GM18508 (cell line): ENCODE data around the gene MFSD2A.
"Not testable (repeated sequence)": the region's sequence is repeated elsewhere in the genome, so short reads cannot be mapped to it uniquely, and the experiment has no call there.

Experiments
- ATAC-seq: cut with Tn5 transposase; IDR thresholded peaks from one replicate; pipeline ENCODE4 v1.9.1; 2021; ENCODE audit warnings: moderate number of reproducible peaks; ENCODE audit not compliant: insufficient read depth, unreplicated experiment

Gene MFSD2A

GRCh38 chr1:39954870-39955546, at the start of gene MFSD2A:
Gene MFSD2A (plus strand): TSS chr1:39955145. CDS start chr1:39955293, 148 bp downstream.
- ATAC-seq: no peak

- no peak for ATAC-seq
Observed at GRCh38 chr1:39905172-39905571, 49.8 kb upstream of the MFSD2A start.

- ATAC-seq: no peak
Observed at GRCh38 chr1:39907528-39908453, 47.2 kb upstream of the MFSD2A start.

DNA sequence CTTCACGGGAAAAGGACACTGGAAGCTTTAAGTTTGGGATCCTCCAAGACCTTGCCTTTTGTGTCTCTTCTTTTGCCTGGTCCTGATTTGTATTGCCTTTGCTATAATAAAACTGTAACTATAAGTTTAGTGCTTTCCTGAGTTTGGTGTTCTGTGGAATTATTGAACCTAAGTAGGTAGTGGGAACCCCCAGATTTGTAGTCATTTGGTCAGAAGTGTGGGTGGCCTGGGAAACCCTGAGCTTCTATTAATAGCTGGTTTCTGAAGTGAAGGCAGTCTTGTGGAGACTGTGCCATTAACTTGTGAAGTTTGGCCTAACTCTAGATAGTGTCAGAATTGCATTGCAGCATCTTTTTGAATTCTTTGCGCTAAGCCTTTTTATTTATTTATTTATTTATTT, 46.4 kb upstream of the MFSD2A start:
- ATAC-seq: no peak

DNA sequence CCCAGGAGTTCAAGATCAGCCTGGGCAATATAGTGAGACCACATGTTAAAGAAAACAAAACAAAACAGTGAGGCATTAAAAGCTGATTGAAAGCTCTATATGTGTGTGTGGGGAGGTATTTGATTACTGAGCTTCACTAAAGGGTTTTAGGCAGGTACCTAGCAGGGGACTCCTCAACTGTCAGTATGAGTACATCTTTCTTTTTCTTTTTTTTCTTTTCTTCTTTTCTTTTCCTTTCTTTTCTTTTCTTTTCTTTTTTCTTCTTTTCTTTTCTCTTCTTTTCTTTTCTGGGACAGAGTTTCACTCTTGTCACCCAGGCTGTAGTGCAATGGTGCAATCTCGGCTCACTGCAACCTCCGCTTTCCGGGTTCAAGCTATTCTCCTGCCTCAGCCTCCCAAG, 44.7 kb upstream of the MFSD2A start:
- no peak for ATAC-seq

- not testable (repeated sequence) for ATAC-seq
Observed at GRCh38 chr1:39913136-39913535, 41.8 kb upstream of the MFSD2A start.

GRCh38 chr1:39915499-39916129, 39.3 kb upstream of the MFSD2A start:
- no peak for ATAC-seq

GRCh38 chr1:39917825-39918224, 37.1 kb upstream of the MFSD2A start:
- no peak for ATAC-seq

DNA sequence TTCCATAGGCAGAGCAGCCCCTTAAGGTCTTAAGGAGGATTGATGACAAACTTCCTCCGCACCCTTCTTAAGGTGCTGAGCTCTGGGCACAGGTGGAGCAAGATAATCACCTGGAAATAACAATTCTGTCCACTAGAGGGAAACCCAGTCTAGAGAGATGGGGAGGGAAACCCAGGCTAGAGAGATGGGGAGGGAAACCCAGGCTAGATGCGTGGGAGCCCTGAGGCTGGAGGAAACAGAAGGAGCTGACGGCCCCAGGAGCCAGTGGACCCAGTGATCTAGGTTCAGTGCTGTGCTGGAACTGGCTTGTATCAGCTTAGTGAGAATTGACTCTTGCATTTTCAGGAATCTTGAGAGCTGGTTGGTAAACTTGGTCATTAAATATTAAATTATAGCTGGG, 35.4 kb upstream of the MFSD2A start:
- no peak for ATAC-seq

DNA sequence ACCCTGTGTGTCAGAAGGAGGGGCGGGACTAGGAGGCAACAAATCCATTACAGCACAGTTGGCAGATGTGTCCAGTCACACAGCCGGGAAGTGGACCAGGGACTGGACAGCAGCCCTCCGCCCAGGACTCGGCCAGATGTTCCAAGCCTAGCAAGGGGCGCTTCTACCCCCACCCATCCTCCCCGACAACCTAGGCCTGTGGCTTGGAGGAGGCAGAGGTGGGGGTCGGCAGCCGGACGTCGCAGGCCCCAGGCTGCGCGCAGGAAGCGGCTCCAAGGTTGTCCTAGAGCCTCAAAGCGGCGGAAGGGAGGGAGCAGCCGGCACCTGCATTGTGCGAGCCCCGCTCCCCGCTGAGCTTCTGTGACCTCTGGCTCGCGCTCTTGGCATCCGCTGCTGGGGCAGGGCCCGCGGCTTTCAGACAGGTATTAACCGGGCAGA, 32.7 kb upstream of the MFSD2A start:
- no peak for ATAC-seq

GRCh38 chr1:39925721-39926342, 29.1 kb upstream of the MFSD2A start:
- no peak for ATAC-seq

DNA sequence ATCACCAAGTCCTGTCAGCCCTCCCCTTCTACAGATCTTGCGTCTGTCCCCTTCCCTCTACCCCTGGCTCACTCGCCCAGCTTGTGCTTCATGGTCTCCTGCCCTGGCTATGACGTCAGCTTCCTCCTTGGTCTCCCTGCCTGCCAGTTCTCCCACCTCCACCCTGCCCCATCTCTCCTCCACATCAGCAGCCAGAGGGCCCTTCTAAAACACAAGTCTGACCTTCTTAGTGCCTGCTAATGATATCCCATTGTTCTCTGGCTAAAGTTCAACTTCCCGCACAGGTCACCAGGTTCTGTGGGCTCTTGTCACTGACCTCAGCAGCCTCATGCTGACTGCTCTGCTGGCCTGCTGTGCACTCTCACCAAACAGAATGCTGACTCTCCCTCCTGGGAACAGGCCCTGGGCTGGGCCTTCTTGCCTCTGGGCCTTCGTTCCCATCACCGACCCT, 28.6 kb upstream of the MFSD2A start:
- no peak for ATAC-seq

GRCh38 chr1:39926820-39927219, 28.1 kb upstream of the MFSD2A start:
- no peak for ATAC-seq

DNA sequence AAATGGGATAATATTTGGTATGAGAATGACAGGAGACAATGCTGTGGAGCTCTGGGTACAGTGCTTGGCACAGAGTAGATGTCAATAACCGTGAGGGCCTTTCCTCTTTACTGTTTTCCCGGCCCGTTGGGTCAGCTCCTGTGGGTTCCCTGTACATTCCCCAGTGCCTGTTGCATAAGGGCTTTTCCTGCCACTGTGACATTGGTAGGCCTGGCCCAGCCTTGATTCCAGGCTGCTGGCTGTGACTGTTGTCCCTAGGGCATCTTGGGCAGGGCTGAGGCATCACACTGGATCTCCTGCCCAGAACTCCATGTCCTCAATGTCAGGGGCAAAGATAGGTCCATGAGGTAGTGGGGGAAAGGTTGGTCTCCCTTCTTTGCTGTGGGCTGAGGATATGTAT, 27.4 kb upstream of the MFSD2A start:
- ATAC-seq: no peak

GRCh38 chr1:39928809-39929587, 25.9 kb upstream of the MFSD2A start:
- ATAC-seq: no peak

DNA sequence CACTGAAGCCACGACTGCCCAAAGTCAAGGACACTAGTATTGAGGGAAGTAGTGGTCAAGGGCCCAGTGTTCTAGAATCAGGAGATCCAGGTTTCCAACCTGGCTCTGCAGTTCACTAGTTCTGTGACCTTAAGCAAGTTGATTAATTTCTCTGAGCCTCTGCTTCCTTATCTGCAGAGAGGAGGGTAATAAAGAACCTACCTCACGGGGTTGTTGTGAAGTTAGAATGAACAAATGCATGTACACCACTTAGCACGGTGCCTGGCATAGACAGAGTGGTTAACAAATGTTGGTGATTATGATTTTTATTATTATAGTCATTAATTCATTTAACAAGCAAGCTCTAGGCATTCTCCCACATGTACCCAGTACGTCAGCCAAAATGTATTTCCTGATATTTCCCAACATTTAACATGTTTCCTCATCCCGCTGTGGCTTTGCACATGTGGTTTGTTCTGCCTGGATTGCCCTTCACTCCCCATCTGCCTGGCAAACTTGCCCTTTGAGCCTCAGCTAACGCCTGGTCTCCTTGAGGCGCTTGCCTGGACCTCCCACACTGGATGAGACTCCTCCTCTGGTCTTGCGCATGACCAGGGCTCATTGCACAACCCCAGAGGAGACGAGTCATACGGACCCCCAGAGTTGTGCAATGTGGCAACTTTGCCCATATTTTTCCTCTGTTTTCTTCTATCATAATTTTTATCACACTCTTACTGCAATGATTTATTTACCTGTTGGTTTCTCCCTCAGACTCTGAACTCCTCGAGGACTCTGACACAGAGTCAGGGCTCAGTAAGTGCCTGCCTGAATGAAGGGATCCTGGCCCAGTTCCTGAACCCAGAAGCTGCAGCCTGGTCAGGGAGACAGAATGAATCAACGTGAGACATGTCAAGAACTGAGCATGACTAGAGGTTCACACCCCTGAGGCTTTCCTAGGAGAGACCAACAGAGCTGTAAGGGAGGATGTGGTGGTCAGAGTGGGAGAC, 20.7 kb upstream of the MFSD2A start:
- ATAC-seq: no peak

GRCh38 chr1:39936724-39937491, 18.0 kb upstream of the MFSD2A start:
- no peak for ATAC-seq

- ATAC-seq: no peak
Observed at GRCh38 chr1:39938856-39939255, 16.1 kb upstream of the MFSD2A start.
